SW 1271 (cell line): ENCODE measurements around the gene SPRR1B.
"Not testable (repeated sequence)": the region's sequence is repeated elsewhere in the genome, so short reads cannot be mapped to it uniquely, and the experiment has no call there.

Experiments used
- DNase-seq, 2 experiments: peaks; one replicate each; lab custom pipeline; 2025; lab: John Stamatoyannopoulos, UW

SPRR1B gene, protein sequence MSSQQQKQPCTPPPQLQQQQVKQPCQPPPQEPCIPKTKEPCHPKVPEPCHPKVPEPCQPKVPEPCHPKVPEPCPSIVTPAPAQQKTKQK

DNA sequence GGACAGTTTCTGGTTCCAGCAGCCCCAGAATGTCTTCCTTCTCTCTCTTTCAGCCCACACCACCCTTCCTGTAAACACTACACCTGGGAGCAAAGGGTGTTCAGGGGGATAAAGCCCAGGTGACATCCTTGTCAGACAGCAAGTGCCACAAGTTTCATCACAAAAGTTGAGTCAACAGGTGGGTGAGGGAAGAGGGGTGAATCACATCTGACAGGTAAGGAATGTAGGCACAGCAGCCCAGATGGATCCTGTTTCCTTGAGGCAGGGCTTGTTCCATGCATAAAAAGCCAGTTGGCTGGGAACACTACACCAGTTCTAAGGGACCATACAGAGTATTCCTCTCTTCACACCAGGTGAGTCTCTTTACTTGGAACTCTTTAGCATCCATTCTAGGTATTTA lies at the start of gene SPRR1B:
SPRR1B (plus strand) TSS at position 309 of the 400 bp plus-strand sequence. CDS start 1,143 bp downstream, outside the sequence.
- DNase-seq, result no peak

DNA sequence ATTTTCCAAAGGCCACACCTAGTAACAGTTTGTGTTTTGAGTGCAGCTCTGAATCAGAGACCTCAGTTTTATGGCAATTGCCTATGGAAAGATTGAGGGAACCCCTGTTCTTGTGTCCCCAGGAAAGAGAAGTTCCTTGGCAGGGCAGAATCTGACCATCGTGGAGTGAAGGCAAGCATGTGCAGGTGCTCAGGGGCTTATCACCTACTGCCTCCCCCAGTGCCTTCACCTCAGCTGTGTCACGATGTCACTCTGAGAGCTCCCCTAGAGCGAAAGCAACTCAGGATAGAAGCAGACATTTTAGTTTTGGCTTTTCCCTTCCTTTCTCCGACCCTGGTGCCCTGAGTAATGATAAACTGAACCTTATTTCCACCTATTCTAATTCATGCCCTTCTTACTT lies 48.9 kb upstream of the SPRR1B start:
- no peak for DNase-seq

DNA sequence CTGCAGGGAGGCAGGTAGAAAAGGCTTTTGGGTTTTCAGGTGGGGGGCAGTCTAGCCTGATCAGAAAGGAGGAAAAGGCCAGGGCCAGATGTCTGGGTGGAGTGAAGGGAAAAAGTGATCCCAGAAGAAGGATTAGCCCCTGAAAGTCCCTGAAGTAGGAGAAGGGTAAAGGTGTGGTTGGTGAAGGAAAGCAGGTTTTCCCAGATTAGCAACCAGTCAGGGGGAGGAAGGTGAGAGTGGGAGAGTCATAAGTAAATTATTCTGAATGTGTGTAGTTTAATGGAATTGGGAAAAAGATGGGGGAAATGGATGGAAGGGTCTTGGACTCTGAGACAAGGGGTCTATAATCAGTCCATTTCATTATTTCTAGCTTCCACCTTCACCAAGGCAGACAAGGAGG lies 47.8 kb upstream of the SPRR1B start:
- no peak for DNase-seq

DNA sequence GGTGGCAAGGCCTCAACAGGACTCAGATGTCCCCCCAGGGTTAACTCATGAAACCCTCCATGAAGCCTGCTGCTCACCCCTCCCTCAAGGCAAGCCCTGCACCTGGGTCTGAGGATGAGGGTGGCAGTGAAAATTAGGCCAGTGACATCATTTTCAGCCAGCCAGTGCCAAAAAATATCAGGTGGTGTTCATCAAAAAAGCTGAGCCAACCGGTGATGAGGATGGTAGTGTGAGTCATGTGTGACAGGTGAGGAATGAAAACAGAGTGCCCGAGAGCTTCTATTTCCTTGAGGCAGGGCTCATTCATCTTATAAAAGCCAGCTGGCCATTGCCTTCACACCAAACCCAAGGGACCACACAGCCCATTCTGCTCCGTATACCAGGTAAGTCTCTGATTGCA lies 47.3 kb upstream of the SPRR1B start, which contains the start of gene SPRR1A:
SPRR1A (plus strand) TSS at position 339 of the 400 bp plus-strand sequence. CDS start 1,150 bp downstream, outside the sequence.
- DNase-seq, result no peak

DNA sequence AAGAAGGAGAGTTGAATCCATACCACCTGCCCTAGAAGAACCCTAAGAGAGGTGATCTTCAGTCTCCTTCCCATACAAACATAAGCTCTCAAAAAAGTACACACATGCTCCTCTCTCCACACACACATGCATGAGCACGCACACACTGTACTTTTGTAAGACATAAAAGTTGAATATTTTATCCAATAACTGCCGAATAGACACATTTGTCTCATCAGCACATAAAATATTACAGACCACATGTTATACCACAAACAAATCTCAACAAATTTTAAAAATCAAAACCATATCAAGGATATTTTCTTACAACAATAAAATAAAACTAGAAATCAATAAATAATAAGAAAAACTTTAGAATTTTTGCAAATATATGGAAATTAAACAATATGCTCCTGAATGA lies 44.4 kb upstream of the SPRR1B start:
- DNase-seq, result no peak

DNA sequence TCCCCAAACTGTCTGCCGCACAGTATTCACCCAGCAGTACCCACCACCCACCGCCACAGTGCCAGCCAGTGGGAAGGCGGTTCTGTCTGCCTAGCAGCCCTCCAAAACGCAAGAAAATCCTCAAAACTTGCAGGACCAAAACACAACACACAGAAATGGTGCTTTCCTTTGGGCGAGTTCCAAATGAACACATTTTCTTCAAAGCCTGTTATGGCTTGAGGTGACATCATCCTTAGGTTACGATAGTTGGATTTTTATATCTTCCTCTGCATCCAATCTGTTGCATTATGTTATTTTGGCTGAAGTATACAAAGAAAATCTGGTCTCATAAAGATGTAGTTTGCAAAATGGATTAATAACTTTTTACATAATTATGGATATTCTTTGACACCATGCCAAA lies 37.8 kb upstream of the SPRR1B start:
- no peak for DNase-seq

DNA sequence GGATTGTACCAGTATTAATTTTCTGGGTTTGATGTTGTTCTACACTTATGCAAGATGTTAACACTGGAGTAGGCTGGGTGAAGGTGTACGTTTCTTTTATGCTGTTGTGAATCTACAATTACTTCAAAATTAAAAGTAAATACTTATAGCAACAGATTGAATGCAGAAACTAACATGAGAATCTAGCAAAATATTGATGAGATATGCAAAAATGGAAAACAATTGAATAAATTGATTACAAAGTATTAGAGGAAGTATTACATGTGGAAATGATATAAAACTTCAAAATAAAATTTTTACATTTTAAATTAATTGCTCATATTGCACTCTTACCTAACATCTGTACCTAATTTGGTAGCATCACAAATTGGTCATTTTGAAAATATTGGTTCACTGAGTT lies 35.2 kb upstream of the SPRR1B start:
- DNase-seq, result no peak

DNA sequence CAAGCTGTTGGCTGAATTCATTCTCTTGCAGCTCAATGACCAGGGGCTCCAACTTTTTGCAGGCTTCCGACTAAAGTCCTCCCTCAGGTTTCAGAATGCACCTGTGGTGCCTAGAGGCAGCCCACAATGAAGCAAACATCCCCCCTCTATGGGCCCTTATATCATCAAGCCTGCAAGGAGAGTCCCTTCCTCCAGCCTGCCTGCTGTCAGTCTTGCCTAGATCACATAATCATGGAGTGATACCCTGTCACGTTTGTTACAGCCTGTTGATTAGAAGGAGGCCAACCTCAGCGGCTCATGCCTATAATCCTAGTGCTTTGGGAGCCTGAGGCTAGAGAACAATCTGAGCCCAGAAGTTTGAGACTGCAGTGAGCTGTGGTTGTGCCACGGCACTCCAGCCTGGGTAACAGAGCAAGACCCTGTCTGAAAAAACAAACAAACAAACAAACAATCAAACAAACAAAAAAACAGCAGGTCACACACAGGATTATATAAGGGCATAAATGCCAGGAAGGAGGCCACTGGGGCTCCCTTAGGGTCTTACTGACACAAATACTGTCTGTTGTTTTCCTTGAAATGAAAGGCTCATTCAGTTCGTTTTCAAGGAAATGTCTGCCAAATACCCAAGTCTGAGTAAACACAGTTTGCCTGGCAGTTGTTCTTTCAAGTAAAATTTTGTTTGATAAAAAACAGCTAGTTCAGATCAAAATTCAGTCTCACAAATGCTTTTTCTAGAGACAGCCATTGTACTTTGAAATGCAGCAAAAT lies 34.2 kb upstream of the SPRR1B start:
- DNase-seq, result no peak

DNA sequence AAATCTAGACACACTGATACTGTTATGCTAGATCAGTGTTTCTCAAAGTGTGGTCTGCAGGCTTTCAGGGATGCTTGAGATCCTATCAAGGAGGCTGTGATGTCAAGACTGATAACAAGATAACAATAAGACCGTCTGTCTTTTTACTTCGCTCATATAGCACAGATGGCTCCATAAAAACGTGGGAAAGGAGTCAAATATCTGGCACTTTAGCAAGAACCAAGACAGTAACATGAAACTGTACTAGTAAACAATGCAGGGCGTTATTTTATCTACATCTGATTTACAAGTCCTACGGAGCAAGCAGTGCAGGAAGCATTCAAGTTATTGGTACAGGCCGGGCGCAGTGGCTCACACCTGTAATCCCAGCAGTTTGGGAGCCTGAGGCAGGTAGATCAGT lies 33.1 kb upstream of the SPRR1B start:
- DNase-seq, result no peak

DNA sequence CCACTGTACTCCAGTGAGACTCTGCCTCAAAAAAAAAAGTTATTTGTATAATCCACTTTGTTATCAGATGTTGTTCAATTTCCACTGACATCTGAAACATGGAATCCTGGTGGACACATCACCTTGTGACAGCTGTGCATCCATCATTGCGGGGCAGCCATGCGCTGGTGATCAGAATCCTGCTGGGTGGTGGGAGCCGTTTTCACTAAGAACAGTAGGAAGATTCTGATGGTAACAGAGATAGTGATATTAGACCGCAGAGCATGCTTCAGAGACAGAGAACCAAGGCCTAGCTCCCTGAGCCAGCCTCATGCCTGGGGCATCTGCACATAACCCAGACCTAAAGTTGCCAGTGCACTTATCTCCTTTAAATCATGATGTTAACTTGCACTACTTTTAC lies 32.5 kb upstream of the SPRR1B start:
- DNase-seq, result no peak

DNA sequence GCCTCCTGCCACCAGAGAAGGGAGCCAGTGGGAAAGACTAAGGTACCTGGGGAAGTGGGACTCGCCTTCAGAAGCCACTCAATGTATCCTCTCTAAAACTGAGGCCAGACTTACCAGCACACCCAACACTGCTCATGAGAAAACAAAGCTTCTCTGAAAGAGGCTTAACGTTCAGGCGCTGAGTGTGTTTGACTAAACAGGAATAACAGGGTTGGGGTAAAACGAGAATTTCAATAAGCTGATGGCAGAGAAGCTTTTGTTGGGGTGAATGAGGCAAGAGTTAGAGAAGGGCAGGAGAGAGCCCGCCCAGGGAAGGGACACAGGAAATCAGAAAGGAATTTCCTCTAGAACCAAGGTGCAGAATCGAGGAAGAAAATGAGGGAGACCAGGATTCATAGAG lies 31.2 kb upstream of the SPRR1B start:
- no peak for DNase-seq

DNA sequence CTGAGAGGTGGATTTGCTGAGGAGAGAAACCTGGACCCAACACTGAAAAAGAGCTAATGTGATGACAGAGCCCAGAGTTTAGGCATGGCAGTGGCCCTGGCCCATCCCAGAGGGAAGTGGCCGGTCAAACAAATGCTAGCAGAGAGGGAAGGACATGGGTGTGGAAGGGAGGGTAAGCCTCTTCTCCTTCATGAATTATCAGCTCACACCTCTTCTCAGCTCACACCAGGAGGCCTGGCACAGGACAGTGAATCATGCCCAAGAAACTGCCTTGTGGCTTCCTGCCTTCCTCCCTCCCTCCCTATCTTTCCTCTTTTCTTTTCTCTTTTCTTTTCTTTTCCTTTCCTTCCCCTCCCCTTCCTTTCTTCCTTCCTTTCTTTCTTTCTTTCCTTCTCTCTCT lies 30.7 kb upstream of the SPRR1B start:
- no peak for DNase-seq

DNA sequence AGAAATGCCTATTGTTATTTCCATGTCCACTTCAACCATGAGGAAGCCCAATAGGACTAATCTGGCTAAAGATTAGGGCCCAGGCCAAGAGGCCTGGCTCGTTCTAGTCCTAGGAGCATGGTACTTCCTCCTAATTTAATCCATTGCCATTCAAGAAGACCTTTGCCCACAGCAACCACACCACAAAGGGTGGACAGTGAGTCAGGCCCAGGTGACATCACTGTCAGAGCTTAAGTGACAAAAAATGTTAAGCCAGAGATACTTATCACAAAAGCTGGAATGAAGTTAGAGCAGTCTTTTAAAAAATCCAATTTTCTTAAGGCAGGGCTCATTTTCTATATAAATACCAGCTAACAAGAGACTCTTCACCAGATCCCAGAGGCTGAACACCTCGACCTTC lies 29.6 kb upstream of the SPRR1B start, which contains the start of gene SPRR3:
SPRR3 (plus strand) TSS at position 368 of the 400 bp plus-strand sequence. CDS start 1,272 bp downstream, outside the sequence.
- DNase-seq, result no peak

DNA sequence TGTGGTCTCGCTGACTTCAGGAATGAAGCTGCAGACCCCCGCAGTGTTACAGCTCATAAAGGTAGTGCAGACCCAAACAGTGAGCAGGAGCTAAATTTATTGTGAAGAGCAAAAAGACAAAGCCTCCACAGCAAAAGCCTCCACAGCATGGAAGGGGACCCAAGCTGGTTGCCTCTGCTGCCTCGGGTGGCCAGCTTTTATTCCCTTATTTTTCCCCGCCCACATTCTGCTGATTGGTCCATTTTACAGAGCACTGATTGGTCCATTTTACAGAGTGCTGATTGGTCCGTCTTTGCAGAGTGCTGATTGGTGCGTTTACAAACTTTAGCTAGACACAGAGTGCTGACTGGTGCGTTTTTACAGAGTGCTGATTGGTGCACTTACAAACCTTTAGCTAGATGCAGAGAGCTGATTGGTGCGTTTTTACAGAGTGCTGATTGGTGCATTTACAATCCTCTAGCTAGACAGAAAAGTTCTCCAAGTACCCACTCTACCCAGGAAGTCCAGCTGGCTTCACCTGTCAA lies 19.7 kb upstream of the SPRR1B start:
- DNase-seq, result not testable (repeated sequence)

DNA sequence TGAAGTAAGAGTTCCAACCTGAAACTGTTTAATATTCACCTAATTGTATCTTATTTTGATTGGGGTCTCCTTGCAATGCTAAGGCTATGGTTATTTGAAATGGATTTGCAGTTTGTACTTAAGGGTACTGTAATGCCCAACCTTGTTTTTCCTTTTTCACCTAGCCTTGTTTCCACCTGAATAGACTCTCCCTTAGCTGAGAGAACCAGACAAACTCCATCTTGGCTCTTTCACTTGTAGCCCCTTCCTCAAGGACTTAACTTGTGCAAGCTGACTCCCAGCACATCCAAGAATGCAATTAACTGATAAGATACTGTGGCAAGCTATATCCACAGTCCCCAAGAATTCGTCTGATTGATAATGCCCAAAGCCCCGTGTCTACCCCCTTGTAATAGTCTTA lies 9.2 kb upstream of the SPRR1B start:
- DNase-seq, result not testable (repeated sequence)

DNA sequence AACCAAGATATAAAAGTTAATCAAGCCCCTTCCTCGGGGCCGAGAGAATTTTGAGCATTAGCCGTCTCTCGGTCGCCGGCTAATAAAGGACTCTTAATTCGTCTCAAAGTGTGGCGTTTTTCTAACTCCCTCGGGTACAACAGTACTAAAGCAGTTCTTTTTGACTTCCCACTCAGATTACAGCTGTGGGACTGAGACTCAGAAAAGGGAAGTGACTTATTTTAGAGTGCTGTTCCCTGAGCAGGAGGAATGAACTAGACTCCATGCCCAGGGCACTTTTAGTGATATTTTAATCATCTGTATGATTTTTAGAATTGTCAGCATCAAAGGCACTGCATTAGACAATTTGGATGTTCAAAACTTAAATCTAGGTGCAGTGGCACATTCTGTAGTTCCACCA lies 8.7 kb upstream of the SPRR1B start:
- DNase-seq, result not testable (repeated sequence)

DNA sequence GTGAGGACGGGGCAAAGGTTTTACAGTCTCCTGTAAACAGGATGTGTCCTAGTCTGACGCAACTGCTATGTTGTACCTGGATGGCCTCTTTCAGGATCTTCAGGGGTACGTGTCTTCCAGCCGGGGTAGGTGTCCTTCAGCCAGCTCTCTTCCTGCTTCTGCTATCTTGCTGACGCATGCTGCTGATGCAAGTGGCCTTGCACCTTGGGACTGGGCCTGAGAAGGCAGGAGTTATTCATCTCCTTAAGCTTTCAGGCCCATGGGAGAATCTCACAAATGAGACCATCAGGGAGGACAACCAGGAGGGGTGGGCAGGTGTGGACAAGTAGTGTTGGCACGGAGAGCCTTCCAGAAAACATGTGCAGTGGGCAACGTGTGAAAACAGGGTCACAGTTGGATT lies 7.9 kb upstream of the SPRR1B start:
- no peak for DNase-seq

DNA sequence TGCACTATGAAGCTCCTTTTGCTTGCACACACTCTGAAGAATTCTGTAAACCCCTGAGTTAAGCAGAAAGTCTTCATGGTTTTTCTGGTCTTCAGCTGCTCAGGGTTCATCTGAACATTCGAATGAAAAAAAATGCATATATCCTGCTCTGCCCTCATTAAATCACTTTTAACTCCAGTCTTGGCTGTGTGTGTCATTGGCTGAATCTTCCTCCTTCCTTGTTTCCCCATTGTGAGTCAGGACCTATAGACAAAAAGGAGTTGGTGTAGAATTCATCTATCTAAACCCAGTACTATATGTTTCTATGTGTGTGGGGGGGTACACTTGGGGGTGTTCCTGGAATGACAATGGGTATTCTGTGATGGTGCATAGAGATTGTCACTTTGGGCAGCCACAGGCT lies 6.6 kb upstream of the SPRR1B start:
- DNase-seq, result no peak

DNA sequence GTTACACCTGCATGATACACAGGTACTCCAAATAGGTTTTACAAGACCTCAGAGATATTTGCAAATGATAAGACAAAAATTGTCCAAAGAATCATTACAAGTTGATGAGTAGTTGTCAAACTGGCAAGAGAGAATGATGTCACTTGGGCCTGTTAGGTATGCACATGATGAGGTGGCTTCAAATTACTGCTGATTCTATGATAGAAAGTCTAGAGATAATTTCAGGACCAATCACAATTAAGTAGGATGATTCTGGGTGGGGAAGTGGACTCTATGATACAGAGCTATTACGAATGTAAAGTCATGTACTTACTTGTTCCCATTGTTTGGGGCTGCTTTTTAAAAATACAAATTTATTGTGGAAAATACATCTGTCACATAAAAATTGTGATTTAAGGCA lies 5.2 kb upstream of the SPRR1B start:
- DNase-seq, result no peak

DNA sequence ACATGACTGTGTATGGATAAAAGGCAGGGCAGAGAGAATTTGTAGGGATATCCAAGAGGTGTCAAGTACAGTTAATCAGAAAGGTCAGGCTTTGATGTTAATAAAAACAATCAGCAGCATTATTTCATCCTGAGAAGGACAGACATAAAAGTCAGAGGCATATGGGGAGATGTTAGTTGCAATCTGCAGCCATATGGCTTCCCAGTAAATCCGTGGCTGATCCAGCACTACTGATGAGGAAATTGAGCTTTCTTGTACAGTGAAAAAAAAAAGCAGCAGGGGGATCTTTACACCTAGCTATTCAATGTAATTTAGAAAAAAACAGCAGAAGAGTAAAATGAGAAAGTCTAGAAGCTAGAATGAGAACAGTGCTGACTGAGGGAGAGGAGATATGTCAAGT lies 2.2 kb upstream of the SPRR1B start:
- DNase-seq, result no peak

DNA sequence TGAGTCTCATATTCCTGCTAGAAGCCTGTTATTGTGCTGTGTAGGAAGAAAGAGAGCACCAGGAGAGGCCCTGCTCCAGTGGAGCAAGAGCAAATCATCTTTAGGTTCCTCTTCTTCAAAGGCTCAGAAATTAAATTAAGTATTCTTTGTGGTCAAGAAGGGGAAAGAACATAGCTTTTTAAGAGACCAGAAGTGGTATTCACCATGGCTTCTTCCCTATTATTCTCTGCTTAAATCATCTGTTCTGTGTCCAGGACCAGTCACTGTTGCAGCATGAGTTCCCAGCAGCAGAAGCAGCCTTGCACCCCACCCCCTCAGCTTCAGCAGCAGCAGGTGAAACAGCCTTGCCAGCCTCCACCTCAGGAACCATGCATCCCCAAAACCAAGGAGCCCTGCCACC lies 1.1 kb downstream of the SPRR1B start:
- DNase-seq, result no peak

DNA sequence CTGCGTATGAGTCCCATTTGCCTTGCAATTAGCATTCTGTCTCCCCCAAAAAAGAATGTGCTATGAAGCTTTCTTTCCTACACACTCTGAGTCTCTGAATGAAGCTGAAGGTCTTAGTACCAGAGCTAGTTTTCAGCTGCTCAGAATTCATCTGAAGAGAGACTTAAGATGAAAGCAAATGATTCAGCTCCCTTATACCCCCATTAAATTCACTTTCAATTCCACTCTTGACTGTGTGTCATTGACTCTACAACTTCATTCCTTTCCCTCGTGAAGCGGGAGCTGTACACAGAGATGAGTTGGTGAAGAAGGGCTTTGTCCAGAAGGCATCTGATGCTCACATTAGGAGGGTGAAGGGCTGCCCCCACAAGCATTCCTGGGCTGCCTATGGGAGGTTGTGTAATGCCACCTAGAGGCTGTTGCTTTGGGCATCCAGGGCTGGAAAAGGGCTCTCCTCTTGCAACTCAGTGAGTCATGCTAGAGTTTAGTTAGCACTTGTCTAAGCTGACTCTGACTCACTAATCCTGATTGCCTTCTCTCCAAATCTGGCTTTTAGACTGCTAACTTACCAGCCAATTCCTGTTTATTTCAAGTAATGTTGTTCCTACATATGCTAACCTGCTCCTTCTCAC lies 1.8 kb downstream of the SPRR1B start:
- peak; percentile 36 to 64 for DNase-seq

DNA sequence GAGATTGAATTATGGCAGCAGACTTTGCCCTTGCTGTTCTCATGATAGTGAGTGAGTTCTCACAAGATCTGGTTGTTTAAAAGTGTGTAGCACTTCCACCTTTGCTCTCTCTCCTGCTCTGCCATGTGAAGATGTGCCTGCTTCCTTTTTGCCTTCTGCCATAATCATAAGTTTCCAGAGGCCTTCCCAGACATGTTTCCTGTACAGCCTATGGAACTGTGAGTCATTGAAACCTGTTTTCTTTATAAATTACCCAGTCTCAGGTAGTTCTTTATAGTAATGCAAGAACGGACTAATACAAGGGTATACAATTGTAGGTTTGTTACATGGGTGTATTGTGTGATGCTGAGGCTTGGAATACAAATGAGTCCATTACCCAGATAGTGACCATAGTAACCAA lies 4.2 kb downstream of the SPRR1B start:
- DNase-seq, result no peak
